Tibial nerve (tissue), 4 donors: ENCODE data around the gene UBE2F. TPM values are rescaled to one million over a fixed set of nuclear protein-coding genes. Genes with fewer than 3 reads are reported as not detected.

Experiments
- DNase-seq, 2 donors: peaks; one replicate each; pipeline ENCODE4 v3.0.0-alpha.2; 2019; ENCODE audit warnings: low spot score in 2 of 2
- H3K27ac ChIP-seq, 4 donors: fragments of 200-600 bp; sonication (generic) in 3 of 4; one replicate each; pipeline ENCODE4 v1.5.1; 2017 to 2019; ENCODE audit warnings: mild to moderate bottlenecking in 1 of 4
- H3K27me3 ChIP-seq, 2 donors: fragments of 200-600 bp; sonication (generic) in 1 of 2; one replicate each; pipeline versions ENCODE4 v1.5.1 to v1.6.0; 2017 to 2019
- H3K36me3 ChIP-seq, 3 donors: fragments of 200-600 bp; sonication (generic); one replicate each; pipeline ENCODE4 v1.5.1; 2018 to 2019
- H3K4me1 ChIP-seq, 4 donors: fragments of 200-600 bp; sonication (generic) in 3 of 4; one replicate each; pipeline ENCODE4 v1.5.1; 2017 to 2019
- H3K4me3 ChIP-seq, 4 donors: fragments of 200-600 bp; sonication (generic) in 3 of 4; one replicate each; pipeline ENCODE4 v1.5.1; 2017 to 2019; ENCODE audit warnings: mild to moderate bottlenecking in 1 of 4, moderate library complexity in 1 of 4
- H3K9me3 ChIP-seq, 4 donors: fragments of 200-600 bp; sonication (generic) in 3 of 4; one replicate each; pipeline ENCODE4 v1.5.1; 2017 to 2019
- EP300 ChIP-seq, 2 donors: sonication (generic); formaldehyde crosslinking; IDR thresholded peaks; one replicate each; pipeline ENCODE4 v1.6.1; 2017; ENCODE audit warnings: antibody characterized with exemption in 2 of 2, mild to moderate bottlenecking in 1 of 2
- POLR2A ChIP-seq, 2 donors: fragments of 450-650 bp; IDR thresholded peaks; one replicate each; pipeline ENCODE4 v1.6.1; 2017; ENCODE audit warnings: antibody characterized with exemption in 2 of 2, mild to moderate bottlenecking in 2 of 2, moderate library complexity in 2 of 2
- WGBS, 2 donors: methylation state at CpG; one replicate each; pipeline ENCODE4 v1.1.5; 2018; 5-methylcytosine and 5-hydroxymethylcytosine counted together
- total RNA-seq, 4 donors: library from RNA; depleted of rRNA; stranded (reverse); fragments of >200 nt; gene quantifications; one replicate each; pipeline ENCODE4 v1.1.0, GENCODE V29; 2016
- TF ChIP-seq, protein P1 (sequence below), 5 experiments: fragments of 200-600 bp in 3 of 5; fragments of 450-650 bp in 2 of 5; sonication (generic) in 3 of 5; IDR thresholded peaks; one replicate each; pipeline ENCODE4 v1.5.1; 2016 to 2019; ENCODE audit warnings: antibody characterized with exemption in 5 of 5, mild to moderate bottlenecking in 3 of 5, moderate library complexity in 2 of 5

Gene UBE2F
- total RNA-seq, 4 donors from 2014 or later: 35.1 to 73.8 (median 41.2) TPM

DNA sequence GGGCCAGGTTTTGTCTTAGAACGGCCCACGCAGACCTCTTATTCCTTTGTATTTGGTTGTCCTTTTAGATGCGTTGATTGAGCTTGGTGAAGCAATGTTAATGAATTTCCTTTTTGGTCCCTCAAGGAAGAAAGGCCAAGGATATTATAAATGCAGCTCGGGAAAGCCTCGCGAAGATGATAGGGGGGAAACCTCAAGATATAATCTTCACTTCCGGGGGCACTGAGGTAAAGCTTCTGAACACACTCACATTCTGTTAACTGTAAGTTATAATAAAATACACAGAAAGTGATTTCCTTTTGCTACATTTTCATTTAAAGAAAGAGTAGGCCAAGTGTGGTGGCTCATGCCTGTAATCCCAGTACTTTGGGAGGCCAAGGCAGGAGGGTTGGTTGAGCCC lies 101.1 kb downstream of the UBE2F start:
- TF ChIP-seq EP300 (IDR thresholded peaks at IDR 0.05) (no peak), POLR2A (IDR thresholded peaks at IDR 0.05) (no peak)
- TF ChIP-seq, protein P1, sequence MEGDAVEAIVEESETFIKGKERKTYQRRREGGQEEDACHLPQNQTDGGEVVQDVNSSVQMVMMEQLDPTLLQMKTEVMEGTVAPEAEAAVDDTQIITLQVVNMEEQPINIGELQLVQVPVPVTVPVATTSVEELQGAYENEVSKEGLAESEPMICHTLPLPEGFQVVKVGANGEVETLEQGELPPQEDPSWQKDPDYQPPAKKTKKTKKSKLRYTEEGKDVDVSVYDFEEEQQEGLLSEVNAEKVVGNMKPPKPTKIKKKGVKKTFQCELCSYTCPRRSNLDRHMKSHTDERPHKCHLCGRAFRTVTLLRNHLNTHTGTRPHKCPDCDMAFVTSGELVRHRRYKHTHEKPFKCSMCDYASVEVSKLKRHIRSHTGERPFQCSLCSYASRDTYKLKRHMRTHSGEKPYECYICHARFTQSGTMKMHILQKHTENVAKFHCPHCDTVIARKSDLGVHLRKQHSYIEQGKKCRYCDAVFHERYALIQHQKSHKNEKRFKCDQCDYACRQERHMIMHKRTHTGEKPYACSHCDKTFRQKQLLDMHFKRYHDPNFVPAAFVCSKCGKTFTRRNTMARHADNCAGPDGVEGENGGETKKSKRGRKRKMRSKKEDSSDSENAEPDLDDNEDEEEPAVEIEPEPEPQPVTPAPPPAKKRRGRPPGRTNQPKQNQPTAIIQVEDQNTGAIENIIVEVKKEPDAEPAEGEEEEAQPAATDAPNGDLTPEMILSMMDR (IDR thresholded peaks at IDR 0.05): no peak
- Histone ChIP-seq H3K27me3 (no peaks in the 10 kb centered on the region), H3K36me3 (peaks cover 0 to 90% (median 5%) of the 10 kb centered on the region in 3 donors), H3K27ac (no peak overlapping the region), H3K4me3 (no peak overlapping the region), H3K4me1 (no peaks in the 10 kb centered on the region), H3K9me3 (peaks cover 0 to 7% (median 0%) of the 10 kb centered on the region in 4 donors)
- DNase-seq: no peak
- 91 to 92% methylated on average over 7 of the region's 7 CpGs for WGBS, 2 donors

DNA sequence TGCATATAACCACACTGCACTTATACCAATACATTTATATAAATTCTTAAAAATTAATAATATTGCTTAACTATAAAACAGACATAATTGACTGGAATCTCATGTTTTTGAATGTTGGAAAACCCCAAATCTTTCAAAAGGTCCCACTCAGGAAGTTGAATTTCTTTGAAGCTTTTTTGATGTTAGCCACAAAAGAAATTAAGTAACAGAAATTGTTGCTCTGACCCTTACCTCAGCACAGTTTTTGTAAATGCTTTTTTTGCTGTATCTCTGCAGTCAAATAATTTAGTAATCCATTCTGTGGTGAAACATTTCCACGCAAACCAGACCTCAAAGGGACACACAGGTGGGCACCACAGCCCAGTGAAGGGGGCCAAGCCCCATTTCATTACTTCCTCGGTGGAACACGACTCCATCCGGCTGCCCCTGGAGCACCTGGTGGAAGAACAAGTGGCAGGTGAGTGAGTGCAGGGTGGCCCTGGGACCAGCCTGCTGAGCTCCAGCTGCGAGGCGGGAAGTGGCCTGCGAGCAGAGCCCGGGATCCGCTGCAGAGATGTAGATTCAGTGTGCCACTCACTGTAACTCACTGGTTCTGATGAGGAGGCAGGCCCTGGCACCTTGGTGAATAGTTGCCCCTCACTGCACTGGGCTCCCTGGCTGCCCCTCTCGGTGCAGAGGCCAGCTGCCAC lies 102.4 kb downstream of the UBE2F start:
- DNase-seq: no peak
- Histone ChIP-seq H3K9me3 (peaks cover 0 to 12% (median 0%) of the 10 kb centered on the region in 4 donors), H3K27me3 (no peaks in the 10 kb centered on the region), H3K36me3 (peaks cover 0 to 97% (median 5%) of the 10 kb centered on the region in 3 donors), H3K27ac (no peak overlapping the region), H3K4me1 (no peaks in the 10 kb centered on the region), H3K4me3 (no peak overlapping the region)
- WGBS, 2 donors: 93 to 95% methylated on average over 9 to 10 of the region's 10 CpGs
- TF ChIP-seq POLR2A (IDR thresholded peaks at IDR 0.05) (no peak), EP300 (IDR thresholded peaks at IDR 0.05) (no peak)
- TF ChIP-seq, protein P1 (IDR thresholded peaks at IDR 0.05): no peak

DNA sequence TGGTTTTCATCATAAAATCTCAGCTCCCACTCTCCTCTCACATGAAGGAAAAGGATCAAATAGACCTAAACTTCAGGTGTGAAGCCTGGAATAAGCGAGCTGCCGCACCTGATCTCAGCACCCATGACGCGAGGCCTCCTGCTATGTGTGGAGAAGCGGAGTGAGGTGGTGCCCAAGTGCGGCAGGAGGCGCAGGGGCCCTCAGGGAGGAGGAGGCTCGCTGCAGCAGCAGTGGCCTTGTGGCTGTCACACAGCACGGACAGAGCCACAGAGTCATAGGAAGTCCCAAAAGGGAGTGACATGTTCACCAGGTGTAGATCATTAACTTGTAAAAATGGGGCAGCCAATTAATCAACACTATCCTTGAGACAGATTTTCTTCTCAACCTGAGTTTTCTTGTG lies 103.1 kb downstream of the UBE2F start:
- Histone ChIP-seq H3K9me3 (peaks cover 0 to 12% (median 0%) of the 10 kb centered on the region in 4 donors), H3K4me1 (no peaks in the 10 kb centered on the region), H3K27me3 (no peaks in the 10 kb centered on the region), H3K4me3 (no peak overlapping the region), H3K27ac (no peak overlapping the region), H3K36me3 (peaks cover 0 to 97% (median 5%) of the 10 kb centered on the region in 3 donors)
- TF ChIP-seq POLR2A (IDR thresholded peaks at IDR 0.05) (no peak), EP300 (IDR thresholded peaks at IDR 0.05) (no peak)
- TF ChIP-seq, protein P1 (IDR thresholded peaks at IDR 0.05): no peak
- 93 to 96% methylated on average over 9 of the region's 9 CpGs for WGBS, 2 donors
- no peak for DNase-seq

DNA sequence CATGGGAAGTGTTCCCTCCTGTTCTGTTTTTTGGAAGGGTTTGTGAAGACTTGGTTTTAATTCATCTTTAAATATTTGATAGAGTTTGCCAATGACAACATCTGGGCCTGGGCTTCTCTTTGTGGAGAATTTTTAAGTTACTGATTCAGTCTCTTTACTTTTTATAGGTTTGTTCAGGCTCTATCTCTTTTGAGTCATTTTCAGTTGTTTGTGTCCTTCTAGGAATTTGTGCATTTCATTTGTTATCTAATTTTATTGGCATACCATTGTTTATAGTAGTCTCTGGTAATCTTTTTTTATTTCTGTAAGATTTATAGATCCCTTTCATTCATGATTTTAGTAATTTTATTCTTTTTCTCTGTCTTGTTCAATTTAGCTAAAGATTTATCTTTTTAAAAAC lies 108.6 kb downstream of the UBE2F start:
- Histone ChIP-seq H3K4me1 (no peaks in the 10 kb centered on the region), H3K27ac (no peak overlapping the region), H3K4me3 (no peak overlapping the region), H3K27me3 (no peaks in the 10 kb centered on the region), H3K9me3 (peaks cover 0 to 12% (median 0%) of the 10 kb centered on the region in 4 donors), H3K36me3 (peaks cover 0 to 77% (median 0%) of the 10 kb centered on the region in 3 donors)
- DNase-seq: no peak
- TF ChIP-seq, protein P1 (IDR thresholded peaks at IDR 0.05): no peak
- no peak for TF ChIP-seq EP300 (IDR thresholded peaks at IDR 0.05)
- no peak for TF ChIP-seq POLR2A (IDR thresholded peaks at IDR 0.05)

DNA sequence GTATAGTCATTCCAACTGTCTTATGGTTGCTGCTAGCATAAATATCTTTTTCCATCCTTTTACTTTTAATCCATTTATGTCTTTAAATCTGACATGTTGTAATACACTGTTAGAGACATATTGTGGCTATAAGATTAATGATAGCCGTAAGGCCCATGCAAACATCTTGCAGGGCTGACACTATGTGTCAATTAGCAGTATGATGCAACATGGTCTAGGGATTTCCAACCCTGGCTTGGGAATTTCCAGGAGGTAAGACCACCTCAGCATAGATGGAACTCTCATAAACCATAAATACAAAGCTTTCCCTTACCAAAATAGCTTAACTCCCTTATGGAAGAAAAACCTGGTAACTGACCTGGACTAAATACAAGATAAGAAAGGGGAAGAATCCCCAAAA lies 110.5 kb downstream of the UBE2F start:
- H3K27me3 ChIP-seq: no peaks in the 10 kb centered on the region

More for the DNA sequence above, 110.5 kb downstream of the UBE2F start:
- Histone ChIP-seq H3K4me3 (no peak overlapping the region), H3K4me1 (no peaks in the 10 kb centered on the region), H3K36me3 (peaks cover 0 to 74% (median 5%) of the 10 kb centered on the region in 3 donors), H3K9me3 (peaks cover 0 to 11% (median 0%) of the 10 kb centered on the region in 4 donors), H3K27ac (no peak overlapping the region)
- WGBS, 2 donors: 96 to 100% methylated on average over 1 of the region's 1 CpG
- TF ChIP-seq EP300 (IDR thresholded peaks at IDR 0.05): no peak
- TF ChIP-seq, protein P1 (IDR thresholded peaks at IDR 0.05): no peak
- no peak for TF ChIP-seq POLR2A (IDR thresholded peaks at IDR 0.05)
- no peak for DNase-seq
